ENCODE data around the gene IL22.

- no peak for TF ChIP-seq POLR2A (IDR thresholded peaks at IDR 0.05; ENCODE audit: control extremely low read depth in 1 of 2, low read depth in 2 of 2, low read length in 2 of 2)
- no peak for TF ChIP-seq CTCF (IDR thresholded peaks at IDR 0.05; ENCODE audit: control extremely low read depth in 1 of 3, insufficient read depth in 1 of 3, low read depth in 1 of 3, low read length in 3 of 3)
- no peak for TF ChIP-seq SP1 (IDR thresholded peaks at IDR 0.05; ENCODE audit: low read depth, low read length)
- no peak for TF ChIP-seq USF2 (IDR thresholded peaks at IDR 0.05; ENCODE audit: low read length)
- TF ChIP-seq SP2 (IDR thresholded peaks at IDR 0.05; ENCODE audit: low read length), result no peak
These were observed 36.7 kb upstream of the IL22 start for GRCh38 chr12:68290126-68290525.
